OCI-LY1 (cell line): ENCODE measurements around the gene EIF2B4.

Source experiments
- EZH2 ChIP-seq: fragments of 200-600 bp; sonication (generic), shearing (Covaris generic); IDR thresholded peaks from 2 replicates; pipeline ENCODE4 v1.8.0; 2017; ENCODE audit warnings: borderline replicate concordance, mixed run types, mild to moderate bottlenecking, antibody characterized with exemption, low read length, moderate library complexity, mixed read lengths
- TF ChIP-seq, protein P1 (sequence below): fragments of 200-600 bp; sonication (generic), shearing (Covaris generic); IDR thresholded peaks from 2 replicates; pipeline ENCODE4 v1.5.1; 2017; ENCODE audit warnings: mild to moderate bottlenecking, antibody characterized with exemption, low read length, moderate library complexity, mixed read lengths

- TF ChIP-seq, protein P1, sequence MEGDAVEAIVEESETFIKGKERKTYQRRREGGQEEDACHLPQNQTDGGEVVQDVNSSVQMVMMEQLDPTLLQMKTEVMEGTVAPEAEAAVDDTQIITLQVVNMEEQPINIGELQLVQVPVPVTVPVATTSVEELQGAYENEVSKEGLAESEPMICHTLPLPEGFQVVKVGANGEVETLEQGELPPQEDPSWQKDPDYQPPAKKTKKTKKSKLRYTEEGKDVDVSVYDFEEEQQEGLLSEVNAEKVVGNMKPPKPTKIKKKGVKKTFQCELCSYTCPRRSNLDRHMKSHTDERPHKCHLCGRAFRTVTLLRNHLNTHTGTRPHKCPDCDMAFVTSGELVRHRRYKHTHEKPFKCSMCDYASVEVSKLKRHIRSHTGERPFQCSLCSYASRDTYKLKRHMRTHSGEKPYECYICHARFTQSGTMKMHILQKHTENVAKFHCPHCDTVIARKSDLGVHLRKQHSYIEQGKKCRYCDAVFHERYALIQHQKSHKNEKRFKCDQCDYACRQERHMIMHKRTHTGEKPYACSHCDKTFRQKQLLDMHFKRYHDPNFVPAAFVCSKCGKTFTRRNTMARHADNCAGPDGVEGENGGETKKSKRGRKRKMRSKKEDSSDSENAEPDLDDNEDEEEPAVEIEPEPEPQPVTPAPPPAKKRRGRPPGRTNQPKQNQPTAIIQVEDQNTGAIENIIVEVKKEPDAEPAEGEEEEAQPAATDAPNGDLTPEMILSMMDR = no peak
- no peak for TF ChIP-seq EZH2
These were observed 11.5 kb upstream of the EIF2B4 start for GRCh38 chr2:27381577-27382181.
